SKM-1 treated with dmso at 0.1 percent for 144 hours (cell line): ENCODE data around the gene DISP1.
"Not testable (repeated sequence)": the region's sequence is repeated elsewhere in the genome, so short reads cannot be mapped to it uniquely, and the experiment has no call there.

Source experiments
- DNase-seq: peaks from one replicate; lab custom pipeline; 2025; ENCODE audit not compliant: unreplicated experiment; lab: John Stamatoyannopoulos, UW

Gene DISP1

DNA sequence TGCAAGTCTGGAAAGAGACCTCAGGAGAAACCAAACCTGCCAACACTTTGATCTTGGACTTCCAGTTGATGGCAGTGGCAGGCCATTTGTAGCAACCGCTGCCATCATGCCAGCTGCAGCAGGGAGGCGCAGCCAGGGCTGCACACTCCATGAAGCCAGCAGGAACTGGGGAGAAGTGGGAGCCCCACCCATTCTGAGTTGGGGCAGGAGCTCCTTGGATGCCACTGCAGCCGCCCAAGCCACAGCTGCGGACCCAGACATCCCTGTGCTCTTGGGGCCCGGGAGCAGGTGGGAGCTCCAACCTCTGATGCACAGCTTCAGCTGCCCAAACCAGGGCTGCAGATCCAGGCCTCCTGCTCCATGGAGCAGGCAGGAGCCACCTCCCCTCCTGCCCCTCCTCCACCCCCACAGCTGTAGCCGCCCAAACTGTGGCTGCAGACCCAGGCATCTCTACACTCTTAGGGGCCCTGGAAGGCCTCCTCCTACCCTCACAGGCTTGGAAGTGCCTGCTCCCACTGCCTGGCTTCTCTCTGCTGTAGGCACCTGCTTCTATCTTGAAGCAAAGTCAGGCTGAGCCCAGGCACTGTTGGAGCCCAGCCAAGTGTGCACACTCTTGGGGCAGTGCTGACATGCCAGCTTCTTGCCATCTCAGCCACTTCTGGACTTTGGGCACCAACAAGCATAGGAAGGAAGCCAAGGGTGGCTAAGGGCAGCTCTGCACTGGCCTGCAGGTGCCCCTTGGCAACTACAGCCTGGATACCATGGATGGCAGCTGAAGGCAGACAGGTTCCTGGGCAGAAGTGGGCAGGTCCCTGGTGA is 20.0 kb upstream of the DISP1 start:
- DNase-seq, result no peak

DNA sequence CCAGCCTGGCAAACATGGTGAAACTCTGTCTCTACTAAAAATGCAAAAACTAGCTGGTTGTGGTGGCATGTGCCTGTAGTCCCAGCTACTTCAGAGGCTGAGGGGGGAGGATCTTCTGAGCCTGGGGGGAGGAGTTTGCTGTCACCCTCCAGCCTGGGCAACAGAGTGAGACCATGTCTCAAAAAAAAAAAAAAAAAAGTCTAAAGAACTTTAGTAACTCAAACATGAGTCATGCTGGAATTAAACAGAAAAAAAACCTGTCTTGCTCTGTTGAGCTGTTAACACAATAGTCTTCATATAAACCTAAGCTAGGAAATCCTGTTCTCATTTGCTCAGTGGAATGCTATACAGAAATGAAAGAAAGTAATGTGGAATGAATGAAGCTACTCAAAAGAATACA is 16.7 kb upstream of the DISP1 start:
- DNase-seq, result no peak

DNA sequence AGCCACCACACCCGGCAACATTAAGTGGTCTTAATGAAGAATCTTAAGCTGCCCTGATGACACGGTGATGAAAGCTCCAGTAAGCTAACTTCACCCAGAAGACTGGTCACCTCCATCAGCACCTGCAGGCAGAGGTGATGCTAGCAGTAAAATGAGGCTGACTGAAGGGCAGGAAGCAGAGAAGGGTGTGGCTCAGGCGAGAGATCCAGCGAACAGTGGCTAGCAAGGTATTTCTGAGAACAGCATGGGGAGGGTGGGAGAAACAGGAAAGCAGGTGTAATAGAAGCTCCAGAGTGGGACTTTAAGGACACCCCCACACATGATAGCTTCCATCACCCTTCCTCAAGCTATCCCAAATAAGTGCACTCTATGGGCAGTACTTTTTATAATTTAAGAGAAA is 15.9 kb upstream of the DISP1 start:
- DNase-seq, result no peak

DNA sequence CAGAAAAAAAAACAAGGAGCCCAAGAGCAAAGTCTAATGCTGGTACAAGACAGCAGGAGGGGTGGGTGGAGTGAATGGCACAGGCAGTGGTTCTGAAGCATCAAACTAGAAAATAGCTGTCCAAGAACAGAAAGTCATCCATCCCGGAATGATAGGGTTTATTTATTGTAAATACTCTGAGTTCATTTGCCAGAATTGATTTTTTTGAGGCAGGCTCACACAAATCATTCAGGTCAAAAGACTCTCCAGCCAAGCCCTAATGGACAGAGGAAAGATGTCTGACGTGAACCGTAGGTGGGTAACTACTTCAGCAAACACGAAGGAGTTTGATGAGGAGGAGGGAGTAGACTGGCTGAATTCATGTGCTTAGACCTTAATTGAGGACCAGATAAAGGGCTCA is 13.8 kb upstream of the DISP1 start:
- no peak for DNase-seq

DNA sequence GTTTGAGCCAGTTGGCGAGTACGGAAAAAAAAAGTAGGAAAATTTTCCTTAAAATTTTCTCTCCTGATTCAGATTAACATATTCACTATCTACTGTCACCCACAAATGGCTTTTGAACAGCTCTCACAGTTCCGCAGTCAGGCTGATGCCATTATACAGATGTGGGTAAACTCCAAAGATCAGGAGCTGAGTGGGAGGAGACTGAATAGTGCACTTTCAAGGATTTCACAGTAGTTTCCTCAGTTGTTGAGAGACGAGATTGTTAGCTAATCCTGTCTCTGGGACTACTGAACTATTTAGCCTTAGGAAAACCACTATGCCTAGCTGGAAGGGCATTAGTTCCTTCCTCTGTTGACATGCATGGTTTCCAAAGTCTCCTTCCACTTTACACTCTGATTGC is 3.2 kb upstream of the DISP1 start:
- DNase-seq, result no peak

DNA sequence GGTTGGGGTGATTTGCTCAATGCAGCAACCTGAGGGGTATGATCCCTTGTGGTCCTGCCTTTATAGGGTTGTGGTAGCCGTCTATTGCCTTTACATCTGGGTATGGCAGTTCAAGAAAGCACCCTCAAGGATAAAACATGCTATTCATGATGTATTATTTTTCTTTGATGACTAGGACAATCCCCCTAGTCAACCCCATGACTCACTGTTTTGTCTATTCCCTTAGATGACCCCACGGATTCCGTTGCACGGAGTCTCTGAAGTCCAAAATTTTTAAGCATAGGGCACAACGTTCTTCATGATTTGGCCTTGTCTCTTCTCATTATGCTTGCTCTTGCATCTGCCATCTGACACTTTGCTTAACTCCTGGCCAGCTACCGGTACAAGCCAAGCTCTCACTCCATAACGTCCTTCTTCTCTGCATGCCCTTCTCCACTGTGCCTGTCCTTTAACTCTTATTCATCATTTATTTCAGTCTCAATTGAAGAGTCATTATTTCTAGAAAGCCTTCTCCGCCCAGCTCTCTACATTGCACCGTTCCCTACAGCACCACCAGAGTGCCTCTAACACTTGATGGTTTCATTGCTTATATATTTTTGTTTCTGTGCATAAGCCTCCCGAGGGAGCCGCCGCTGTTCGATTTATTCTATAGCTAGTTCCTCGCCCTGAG is 838 bp upstream of the DISP1 start:
- DNase-seq, result no peak

DNA sequence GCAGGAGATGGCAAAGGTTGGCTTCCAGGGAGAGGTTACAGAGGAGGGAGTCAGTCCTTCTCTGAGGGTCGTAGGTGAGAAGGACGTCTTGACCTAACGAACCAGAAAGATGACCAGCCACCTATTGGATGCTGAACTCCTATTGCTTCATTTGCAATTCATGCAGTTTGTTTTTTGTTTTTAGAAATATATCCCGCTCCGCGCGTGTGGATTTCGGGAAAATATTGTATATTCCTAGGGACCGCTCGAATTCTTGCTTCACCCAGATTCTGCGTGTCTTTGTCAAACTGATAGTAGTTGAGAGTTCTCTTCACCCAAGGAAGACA is 564 bp downstream of the DISP1 start:
- DNase-seq, result no peak

DNA sequence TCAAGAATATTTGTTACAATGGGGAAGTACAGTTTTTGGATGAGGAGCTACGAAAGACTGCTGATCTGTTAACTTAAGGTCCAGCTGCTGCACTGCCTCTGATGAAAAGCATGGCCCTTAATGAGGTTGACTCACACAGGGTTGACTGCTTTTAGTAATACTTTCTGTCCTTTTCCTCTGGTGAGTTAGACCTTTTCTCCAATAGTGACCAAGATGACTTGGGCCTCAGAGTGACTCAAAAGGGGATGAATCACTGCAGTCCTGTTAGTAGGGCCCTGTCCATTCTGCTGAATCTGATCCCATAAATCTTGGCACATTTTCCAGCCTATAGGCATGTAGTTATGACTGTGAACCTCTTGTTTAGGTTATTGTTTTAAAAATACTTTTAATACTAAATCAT is 2.7 kb downstream of the DISP1 start:
- no peak for DNase-seq

DNA sequence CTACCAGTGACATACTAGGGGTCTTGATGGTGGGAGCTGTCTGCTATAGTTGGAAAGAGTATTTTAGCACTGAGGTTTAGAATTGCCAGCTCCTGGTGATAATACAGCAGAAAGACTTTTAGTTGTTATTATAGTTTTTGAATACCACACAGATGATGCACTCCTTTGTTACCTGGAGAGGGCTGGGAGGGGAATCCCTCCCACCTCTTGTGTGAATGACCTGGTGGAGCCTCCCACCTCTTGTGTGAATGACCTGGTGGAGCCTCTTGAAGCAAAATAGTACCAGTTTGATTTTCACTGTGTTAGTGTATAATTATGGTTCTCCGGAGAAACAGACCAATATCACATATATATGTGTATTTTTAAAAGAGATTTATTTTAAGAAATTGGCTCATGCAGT is 3.3 kb downstream of the DISP1 start:
- DNase-seq, result no peak

DNA sequence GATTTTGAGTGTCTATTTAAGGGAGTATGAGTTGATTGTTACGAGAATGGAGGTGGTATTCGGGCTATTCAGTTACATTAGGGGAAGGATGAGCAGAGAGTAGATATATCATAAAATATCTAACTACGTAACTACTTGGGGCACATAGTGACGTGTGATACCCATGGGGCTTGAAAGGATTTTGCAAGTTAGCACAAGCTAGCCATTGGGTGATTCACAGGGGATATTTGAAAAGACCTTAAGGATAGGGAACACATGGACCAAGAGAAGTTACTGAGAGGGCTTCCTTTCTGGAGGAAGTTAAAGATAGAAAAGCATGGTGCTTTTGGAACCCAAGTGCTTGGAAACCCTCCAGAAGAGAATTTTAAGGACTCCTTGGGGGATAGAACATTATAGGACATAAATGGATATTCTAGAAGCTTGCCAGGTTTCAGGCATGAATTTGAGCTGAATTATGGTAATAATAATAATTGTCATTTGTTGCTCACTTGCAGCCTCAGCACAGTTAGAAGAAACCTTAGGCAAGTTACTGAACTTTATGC is 5.4 kb downstream of the DISP1 start:
- no peak for DNase-seq

DNA sequence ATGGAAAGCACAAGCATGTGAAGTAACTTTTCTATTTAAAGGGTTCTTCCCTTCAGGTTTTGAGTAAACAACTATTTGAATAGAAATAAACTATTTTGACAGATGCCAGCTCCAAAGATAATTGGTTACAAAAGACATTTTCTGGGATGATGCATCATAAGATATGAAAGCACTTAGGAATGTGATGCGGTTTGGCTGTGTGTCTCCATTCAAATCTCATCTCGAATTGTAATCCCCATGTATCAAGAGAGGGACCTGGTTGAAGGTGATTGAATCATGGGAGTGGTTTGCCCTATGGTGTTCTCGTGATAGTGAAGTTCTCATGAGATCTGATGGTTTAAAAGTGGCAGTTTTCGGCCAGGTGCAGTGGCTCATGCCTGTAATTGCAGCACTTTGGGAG is 6.4 kb downstream of the DISP1 start:
- no peak for DNase-seq

DNA sequence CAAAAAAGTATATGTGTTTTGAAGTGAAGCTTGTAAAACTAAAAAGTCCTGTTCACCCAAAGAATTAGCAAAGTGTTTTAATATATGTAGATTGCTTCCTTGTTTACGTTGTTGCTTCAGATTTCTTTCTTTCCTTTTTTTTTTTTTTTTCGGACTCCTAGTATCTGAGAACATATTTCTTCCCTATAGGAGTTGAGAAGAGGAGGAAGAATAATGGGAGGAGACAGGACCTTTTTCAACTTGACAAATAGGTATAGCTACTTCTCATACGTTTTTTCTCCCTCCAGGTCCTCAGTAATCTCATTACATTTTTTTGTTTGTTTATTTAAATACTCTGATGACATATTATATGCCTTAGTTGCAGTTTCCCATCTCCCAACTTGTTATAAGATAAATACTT is 8.9 kb downstream of the DISP1 start:
- no peak for DNase-seq

DNA sequence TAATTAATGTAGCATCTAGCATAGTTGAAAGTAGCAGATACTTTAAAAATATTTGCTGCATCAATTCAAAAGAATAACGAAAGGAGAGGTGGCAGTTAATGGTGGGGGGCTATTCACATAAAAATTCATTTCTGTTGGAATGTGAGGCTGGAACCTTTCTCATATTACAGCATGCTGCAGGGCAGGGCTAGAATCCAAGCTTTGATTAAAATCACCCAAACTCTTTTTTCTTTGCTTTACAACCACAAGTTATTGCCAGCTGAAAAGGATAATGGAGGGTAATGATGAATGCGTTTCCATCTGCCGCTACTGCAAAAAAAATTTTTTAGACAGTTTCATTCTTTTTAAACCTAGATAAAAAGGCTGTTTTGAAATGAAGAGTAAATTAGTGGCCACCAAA is 9.8 kb downstream of the DISP1 start:
- DNase-seq, result no peak

DNA sequence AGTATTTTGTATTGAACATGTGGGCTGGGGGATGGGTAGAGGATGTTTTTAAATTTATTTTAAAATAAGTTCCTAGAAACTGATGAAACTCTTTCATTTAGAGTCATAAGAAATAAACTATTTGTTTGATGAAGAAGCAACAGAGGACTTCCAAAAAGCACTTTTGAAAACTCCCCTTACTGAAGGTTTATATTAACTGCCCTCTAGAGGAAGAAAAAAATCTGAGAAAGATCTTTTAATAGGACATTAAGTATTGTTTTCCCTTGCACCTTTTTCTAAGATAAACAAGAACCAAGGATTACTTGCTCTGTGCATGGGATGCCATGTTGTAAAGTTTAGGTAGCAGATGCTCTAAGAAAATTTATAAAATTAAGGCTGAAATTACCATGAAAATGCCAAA is 14.1 kb downstream of the DISP1 start:
- DNase-seq, result no peak

DNA sequence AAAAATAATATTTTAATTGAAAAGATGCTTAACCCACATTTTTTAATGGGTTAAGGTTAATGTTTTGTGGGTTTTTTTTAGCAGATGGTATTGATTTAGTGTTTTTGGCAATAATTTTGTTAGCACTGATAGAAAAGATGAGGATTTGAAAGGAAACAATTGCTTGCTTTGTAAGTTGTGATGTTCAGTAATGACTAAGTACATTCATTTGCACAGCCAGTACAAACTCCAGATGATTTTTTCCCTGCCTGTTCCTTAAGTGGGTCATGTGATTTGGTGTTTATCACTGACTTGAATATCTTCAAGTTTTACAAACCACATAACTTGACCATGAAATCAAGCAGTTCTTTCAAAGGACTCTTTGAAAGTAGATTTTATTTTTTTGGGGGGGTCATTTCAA is 15.0 kb downstream of the DISP1 start:
- no peak for DNase-seq

DNA sequence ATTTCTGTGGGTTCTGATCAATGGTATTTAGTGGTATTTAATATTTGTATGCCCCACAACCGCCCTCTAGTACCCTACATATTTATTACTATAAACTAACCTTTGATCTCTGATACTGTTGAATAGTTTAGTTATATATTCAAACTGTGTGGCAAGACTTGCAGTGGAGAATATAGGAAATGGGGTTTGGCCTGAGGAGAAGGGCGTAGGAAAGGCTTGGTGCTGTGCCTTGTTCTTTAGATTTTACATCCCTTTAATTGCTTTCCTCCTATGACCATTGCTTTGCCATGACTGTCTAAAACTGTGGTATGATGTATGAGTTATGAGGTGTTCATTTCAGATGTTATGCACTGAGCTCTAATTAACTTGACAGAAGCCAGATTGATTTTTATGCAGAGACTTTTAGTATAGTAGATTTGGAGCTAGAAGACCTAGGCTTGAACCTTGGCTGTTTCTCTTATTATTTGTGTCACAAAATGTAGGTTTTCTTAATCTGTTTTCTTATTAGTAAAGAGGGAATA is 18.6 kb downstream of the DISP1 start:
- no peak for DNase-seq

DNA sequence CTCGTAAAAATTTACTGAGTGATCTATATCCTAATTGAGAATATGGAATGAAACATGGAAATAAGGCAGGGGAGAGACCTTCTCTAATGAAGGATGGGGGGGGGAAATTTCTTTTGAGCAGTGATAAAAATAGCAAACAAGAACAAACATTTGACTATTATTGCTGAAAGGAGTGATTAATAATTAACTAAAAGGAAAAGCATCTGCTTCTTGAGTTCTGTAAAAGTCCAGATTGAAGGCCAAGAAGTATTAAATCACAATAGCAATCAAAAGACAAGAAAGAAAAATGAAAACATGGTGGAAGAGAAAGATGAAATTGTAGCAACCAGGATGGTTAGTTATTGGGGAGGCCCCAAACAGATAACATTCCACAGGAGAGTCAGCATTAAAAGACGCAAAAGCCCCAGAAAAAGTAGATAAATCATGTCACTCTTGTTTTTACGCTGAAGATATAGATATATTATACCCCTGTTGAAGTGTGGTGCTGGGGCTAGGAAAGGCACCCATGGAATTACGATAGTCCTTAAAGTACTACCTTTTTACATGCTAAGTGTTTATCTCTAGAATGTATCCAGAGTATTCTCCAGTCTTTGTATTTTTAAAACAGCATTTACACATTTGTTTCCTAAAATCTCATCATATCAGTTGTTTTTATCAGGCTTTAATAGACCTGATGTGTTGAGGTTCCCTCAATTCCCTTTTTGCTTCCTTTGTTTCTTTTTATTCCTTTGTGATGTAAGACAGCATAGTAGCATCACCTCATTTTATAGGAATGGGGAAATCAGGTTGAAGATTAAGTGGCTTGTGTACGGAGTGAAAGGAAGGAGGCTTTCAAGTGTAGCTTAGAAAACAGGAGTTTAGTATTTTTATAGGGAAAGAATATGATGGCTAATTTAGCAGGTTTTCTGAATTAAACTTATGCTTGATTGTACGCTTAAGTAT is 28.9 kb downstream of the DISP1 start:
- no peak for DNase-seq

DNA sequence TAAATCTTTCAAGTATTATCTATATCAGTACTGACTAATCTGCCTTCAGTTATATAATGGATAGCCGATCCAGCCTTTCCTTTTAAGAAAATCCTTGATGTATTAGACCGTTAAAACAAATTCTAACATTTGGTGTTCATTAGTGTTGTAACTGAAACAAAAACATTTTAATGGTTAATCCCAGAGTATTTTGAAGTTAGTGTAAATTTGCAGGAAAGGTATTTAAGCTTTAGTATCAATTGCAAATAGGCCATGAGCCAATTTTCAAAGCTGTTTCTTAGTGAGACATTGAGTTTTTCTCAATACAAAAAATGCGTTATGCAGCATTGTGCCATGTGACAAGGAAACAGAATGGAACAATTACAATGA is 29.6 kb downstream of the DISP1 start:
- no peak for DNase-seq

DNA sequence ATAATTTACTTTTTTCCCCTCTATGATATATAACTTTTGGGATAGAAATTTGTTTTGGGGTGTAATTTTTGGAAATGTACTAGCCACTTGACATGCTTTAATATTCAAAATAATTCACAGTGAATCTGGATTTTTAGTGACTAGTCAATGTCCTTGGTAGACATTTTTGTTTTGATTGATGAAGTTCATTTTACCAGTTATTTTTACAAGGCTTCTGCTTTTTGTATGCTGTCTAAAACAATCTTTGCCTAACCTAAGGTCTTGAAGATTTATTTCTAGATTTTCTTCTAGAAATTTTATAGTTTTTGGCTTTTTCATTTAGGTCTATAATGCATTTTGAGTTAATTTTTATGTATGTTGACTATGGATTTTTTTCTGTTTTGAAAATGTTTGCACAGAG is 30.9 kb downstream of the DISP1 start:
- no peak for DNase-seq

DNA sequence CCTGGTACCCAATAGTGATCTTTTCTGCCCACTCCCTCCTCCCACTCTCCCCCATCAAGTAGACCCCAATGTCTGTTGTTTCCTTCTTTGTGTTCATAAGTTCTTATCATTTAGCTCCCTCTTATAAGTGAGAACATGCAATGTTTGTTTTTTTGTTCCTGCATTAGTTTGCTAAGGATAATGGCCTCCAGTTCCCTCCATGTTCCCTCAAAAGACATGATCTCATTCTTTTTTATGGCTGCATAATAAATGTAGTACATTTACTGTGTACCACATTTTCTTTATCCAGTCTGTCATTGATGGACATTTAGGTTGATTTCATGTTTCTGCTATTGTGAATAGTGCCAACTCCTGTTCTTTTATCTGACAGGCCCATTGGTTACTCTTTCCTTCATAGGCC is 35.7 kb downstream of the DISP1 start:
- not testable (repeated sequence) for DNase-seq

DNA sequence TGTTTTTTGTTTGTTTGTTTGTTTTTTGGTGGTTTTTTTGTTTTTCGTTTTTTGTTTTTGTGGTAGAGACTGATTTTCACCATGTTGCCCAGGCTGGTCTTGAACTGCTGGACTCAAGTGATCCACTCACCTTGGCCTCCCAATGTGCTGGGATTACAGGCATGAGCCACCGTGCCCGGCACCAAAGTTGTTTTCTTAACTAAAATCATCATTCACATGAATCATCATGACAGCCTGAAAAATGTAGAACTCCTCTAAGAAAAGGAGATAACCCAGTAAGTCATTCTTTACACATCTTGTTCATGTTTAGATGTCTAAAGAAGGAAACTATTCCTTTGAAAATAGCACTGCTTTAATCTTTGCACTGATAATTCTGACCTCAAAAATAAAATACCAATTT is 37.5 kb downstream of the DISP1 start:
- no peak for DNase-seq
